NOMO-1 (cell line): ENCODE data around the gene CAPZB.
A peak's percentile ranks its signal among the peaks of the same experiment; 100 is the strongest.

Source experiments
- DNase-seq, 2 experiments: peaks; one replicate each; lab custom pipeline; 2025; ENCODE audit not compliant: unreplicated experiment in 2 of 2; lab: John Stamatoyannopoulos, UW

The CAPZB gene

DNA sequence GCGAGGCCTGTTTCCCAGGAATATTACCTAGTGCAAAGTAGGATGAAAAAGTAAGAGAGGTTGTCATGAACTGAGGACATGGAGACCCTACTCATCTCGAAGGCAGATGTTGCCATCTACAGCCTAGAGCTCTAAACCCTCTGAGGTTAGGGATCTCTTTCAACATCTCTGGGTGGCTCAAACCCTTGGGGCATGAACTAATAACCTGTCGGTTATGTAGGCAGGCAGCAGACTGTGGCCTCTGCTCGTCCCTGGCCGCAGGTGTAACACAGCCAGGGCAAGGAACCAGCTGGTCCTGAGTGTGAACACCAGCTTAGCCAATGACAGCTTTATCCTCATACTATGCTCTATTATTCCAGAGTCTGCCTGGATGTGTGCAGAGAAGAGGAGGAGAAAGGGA, 13.2 kb downstream of the CAPZB start:
- no peak for DNase-seq

DNA sequence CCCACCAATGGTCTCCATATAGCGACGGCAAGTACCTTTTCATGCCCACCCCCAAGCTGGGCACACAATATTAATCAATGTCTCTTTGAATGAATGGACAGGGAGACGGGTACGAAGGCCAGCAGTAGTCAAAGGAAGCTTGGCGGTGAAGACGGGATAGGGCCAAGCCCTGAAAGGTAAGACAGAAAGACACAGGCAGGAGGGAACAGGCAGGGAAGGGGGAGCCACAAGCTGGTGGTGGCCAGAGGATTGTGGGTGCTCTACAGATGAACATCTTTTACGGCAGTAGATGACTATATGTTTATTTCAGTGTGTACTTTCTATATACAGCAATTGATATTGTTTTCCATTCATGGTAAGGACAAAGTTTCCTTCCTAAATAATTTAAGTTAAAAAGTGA, 16.3 kb downstream of the CAPZB start:
- DNase-seq = no peak

DNA sequence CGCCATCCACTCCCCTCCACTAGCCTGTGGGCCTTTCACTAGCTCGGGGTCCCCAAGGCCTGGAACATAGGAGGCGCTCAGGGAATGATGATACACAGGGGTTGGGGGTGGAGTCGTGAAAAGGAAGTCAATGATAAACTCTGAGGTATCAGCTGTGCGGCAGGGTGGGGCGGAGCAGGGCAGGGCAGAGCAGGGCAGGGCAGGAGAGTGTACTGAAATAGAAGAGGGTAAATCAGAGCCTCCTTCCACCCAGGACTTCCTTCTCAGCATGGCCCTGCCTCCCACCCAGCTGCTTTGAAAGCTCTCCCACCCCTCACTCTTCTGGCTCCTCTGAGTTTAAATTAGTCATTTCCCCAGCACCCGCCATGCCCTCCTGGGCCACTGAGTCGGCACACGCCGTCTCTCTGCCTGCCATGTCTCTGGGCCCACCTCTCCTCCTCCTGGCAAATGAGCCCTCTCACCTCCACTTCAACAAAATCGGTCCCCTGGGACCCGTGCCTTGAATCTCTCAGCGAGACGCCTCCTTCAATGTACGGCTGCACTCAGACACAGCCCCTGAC, 16.9 kb downstream of the CAPZB start:
- DNase-seq = peak; percentile 75 to 79

DNA sequence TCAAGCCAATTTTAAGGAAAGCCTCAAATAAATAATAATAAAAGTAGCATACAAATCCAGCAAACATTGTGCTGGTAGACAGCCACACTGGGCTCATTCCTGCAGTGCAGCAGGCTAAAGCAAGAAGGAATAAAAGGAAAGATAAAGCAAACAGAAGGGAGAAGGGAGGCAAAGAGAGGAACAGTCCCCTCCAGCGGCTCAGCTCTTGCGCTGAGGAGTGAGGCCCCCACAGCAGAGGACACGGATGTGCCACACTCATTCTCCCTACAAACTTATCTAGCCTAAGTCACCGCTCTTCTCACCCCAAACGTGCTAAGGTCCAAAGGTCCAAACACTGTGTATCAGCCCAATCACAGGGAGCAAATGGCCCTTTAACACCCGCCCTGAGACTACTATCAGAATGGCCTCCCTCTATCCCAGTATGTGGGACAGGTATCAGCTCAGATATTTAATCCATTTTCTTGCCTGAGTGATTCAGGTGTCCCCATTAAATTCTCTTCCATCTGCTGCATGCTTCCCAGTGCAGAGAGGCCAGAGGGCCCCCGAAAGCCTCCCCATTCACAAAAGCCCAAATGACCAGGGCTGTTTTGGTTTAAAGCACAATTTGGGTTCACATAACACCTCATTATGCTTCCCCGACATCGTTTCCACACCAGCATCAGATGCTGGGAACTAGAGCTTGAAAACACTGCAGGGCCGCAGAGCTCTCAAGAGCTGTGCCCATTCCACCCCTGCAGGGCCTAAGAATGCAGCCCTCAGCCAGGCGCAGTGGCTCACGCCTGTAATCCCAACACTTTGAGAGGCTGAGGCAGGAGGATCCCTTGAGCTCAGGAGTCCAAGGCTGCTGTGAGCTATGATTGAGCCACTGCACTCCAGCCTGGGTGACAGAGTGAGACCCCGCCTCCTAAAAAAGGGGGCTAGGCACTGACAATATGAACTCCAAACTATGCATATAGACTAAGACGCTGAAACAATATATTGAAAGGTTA, 17.8 kb downstream of the CAPZB start:
- DNase-seq = no peak

DNA sequence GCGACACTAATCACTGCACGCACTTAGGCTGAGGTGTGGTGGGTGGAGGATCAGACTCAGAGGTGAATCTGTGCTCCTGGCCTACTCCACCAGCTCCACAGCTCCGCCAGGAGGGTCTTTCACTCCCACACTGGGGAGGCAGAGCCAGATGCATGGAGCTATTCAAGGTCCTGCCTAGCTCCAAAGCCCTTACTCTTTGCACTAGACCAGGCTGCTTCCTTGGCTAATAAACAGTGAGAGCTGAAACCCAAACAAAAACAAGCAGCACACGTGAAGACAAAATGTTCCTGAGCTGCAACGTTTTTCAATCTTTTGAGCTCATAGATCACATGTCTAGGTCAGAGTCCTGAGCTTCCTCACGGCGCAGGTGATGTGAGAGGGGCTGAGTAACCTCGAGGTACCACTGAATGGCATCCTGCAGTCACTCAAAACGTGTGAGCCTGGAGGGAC, 19.2 kb downstream of the CAPZB start:
- no peak for DNase-seq

DNA sequence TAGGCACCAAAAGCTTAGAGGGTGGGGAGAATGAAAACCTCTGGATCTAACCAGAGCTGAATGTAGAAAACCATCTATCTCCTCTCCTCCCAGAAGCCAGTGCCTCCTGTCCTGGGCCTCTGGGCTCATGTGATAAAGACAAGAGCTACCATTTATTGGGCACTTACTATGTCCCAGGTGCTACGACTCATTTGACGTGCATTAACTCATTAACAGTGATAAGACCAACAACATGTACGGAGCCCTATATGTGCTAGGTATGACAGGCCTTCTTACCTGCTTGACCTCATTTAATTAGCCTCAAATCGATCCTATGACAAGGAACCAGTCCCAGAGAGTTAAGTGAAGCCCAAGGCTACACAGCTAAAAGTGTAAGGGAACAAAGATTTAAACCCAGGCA, 19.7 kb downstream of the CAPZB start:
- DNase-seq = no peak

DNA sequence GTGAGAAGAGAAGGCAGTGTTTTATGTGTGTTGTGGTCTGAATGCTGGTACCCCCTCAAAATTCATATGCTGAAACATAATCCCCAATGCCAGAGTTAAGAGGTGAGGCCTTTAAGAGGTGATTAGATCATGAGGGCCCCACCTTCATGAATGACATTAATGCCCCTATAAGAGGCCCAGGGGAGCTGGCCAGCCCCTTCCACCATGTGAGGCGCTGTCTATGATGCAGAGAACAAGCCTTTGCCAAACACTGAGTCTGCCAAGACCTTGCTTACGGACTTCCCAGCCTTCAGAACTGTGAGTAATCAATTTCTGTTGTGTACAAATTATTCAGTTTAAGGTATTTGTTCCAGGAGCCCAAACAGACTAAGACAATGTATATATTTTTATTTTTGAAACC, 20.2 kb downstream of the CAPZB start:
- no peak for DNase-seq

DNA sequence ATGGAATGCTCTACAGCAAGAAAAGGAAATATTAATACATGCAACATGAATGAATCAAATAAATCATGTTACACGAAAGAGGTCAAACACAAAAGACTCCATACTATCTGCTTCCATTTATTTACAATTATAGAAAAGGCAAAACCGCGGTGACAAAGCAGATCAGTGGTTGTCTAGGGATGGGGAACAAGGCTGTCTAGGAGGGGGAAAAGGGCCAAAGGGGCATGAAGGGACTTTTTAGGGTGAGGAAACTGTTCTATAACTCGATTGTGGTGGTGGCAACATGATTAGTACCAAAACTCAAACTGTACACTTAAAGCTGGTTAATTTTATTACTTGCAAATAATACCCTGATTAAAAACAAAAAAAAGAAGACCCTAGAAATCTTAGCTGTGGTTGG, 20.6 kb downstream of the CAPZB start:
- DNase-seq = no peak

DNA sequence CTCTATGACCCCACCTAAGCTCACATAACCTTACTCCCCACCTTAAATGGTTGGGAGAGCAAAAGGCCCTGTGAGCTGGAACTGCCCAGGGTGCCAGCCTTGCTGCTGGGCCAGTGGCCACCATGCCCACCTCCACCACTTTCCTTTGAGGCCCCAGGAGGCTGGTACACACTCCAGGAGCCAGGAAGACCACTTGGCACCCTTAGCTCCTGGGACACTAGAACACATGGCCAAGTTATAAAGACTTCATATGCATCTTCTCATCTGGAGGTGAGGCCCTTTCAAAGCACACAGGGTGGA, 21.9 kb downstream of the CAPZB start:
- DNase-seq = no peak

DNA sequence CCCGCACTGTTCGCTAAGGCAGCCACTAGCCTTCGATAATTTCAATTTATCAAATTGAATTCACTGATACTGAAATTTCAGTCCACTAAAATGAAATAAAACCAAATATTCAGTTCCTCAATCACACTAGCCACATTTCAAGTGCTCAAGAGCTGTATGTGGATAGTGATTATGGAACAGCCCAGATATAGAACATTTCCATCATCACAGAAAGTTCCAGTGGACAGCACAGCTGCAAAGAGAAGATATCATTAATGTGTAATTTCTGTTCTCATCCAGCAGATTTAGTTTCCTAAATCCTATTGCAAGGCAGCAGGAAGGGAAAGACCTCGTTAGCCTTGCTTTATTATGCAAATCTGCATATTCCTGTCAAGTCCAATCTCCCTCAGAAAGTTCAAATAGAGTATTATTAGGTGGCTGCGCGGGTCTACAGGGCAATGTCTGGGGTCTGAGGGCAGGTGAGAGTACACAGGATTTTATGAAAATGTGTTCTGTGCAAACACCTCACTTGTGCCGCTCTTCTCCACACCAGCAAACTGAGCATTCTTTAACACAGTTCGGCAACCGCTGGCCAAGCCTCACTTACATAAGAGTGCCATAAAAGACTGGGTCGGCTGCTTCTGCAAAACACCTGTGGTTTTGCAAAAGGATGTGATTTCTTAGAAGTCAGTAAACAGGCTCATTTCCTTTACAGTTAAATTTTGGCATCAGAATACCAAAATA, 22.4 kb downstream of the CAPZB start:
- peak in 1 of 2 experiments; percentile 15 for DNase-seq

DNA sequence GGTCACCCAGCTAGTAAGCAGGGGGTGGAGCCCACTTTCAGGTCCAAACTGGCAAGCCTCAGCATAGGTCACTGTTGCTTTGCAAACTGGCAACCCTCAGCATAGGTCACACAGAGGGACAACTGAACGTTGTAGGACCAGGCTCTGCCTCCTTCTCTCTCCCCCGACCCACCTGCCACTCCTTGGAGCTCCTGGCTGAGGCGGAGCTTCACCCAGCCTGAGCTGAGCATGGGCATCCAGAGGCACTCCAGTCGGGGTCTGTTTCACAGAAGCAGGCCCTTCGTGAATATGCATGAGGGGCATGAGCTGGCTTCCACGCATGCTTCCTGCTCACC, 24.2 kb downstream of the CAPZB start:
- DNase-seq = no peak

DNA sequence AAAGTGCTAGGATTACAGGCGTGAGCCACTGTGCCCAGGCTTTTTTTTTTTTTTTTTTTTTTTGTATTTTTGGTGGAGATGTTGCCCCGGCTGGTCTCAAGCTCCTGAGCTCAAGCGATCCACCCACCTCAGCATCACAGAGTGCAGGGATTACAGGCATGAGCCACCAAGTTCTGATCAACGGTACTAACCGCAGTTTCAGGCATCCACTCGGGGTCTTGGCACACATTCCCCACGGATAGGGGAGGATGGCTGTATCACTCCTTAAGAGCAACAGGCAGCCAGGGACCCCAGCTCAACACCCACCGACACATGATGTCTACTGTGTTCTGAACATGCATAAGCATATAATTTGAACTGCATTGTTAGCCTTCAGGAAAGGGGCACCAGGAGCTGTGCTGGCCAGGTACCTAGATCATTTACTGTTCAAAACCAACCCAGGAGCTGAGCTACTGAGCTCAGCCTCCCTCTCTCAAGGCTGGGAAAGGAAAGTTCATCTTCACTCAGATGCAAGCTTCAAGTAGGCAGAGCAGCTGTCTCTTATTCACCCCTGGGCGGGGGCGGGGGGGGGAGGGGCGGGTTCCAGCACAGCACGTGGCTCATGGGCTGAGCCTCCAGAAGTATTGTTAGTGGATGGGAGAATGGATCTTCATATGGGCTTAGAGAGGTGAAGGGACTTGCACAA, 24.7 kb downstream of the CAPZB start:
- DNase-seq = no peak

DNA sequence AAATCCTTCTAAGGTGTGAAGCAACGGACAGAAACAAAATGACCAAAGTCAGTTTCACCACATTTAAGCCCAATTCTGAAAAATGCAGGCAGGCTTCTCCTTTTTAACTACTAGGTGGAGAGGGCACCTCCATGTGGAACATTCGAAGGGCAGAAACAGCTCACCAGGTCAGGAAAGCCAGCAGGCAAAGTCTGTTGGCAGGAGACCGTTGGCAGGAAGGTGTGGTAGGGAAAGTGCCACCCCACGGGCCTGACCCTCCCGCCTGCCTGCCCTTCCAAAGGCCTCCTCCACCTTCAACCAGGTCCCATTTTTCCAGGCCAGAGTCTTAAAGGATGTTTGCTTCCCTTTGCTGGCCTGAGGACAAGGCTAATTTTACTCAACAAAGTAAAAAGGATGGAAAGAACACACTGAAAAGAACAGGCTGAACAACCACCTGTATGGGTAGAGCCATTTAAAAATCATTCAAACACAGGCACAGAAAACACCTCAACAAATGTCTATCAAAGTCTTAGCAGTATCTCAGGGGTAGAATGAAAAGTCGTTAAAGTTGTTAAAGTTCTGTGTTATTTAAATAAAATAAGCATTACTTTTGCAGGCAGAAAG, 26.4 kb downstream of the CAPZB start:
- no peak for DNase-seq

DNA sequence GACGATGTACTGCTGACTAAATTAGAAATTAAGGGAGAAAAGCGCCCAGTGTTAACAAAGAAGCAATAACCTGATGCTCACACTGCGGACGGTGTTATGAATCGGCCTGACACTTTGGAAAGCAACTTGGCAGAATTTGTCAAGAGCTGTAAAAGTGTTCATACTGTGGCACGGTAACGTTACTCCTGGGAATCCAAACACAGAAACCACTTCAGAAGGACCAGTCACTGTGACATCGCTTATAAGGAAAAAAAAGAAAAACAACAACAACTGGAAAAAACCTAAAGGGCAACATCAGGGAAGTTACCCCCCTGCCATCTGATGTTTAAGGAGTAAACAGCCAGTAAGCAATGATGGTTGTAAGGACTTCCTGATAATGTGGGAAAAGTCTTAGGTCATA, 27.7 kb downstream of the CAPZB start:
- no peak for DNase-seq

DNA sequence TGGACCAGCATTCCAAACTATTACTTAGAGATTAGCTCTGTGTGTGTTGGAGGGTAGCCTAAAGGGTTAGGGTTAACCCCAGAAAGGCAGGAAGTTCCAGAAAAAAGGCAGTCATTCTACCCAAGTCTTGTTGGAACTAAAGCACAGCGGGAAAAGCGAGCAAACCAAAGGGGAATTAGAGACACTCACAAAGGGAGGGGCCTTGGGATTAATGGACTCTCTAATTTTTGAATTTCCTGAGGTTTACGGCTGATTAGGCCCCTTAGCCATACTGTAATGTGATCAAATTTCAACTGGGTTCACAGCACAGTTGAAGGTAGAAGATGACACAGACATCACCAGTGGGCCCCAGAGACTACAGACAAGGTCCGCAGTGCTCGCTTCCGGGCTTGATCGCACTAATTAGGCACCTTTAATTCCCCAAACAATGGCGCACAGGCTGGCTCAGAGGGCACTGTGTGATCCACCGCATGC, 28.3 kb downstream of the CAPZB start:
- no peak for DNase-seq

DNA sequence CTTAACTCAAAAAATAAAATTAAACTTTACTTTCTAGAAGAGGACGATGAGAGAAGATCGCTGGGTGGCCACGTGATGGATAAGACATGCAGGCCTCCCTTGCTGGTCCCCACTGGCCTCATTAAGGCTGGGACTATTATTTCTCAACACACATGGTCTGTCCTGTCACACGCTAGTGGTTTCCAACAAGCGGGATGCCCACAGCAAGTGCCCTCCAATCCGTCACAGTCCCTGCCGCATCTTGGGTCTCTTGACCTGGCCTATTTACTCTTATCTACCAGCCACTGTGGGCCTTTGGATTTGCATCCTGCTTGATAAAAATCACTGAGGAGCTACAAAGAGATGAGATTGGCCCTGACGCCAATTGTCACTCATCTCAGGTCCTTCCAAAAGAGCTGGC, 30.0 kb downstream of the CAPZB start:
- no peak for DNase-seq

DNA sequence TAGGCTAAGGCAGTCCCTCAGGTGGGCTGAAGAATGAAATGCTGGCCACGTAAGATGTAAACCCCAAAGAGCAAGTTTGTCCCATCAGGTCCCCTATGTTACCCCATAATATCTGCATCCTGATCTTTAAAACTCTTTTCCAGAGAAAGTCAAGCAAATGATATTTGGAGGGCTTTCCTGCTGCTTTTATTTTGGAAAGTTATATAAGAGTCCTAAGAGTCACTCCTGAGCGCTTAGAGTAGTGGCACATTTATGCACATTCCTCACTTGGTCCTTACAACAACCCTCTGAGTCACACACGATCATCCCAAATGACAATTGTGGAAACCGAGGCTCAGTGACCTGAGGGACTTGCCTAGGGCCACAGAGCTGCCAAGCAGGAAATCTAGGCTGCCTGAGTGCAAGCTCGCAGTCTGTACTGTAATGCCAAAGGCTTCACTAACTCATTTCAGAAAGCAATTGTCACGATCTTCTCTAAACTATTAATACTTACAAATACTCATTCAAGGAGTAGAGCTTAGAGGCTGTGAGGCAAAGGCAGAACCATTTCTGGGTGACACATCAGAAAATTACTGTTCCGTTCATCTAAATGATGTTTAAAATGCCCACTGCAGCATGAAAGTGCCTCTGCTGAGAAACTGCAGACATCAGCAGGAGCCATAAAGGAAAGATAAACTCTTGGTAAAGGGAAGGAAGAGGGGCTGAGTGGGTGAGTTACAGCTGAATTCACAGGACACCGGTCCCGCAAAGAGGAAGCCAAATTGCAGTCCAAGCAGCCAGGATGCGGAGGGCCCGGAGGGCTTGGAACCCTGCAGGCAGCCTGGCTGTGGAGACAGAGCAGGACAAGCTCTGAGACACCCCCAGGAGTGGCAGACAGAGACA, 30.8 kb downstream of the CAPZB start:
- no peak for DNase-seq

DNA sequence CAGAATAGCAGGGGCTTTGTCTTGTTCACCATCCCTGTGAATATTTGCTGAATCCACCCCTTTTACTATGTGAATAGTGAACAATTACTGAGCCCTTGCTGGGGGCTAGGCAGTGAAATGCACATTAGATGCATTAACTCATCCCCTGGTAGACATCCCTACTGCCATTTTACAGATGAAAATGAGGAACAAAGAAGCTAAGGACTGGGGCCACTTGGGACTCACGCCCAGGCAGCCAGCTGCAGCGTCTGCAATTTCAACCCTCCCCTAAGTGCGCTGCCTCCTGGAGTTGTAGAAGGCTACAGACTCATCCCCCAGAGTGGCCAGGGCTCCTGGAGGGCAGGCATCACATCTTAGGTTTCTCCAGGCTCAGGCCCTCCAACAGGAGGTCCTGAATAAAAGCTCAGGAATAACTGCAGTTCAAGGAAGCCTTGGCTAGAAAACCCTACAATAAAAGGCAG, 31.6 kb downstream of the CAPZB start:
- DNase-seq = no peak

DNA sequence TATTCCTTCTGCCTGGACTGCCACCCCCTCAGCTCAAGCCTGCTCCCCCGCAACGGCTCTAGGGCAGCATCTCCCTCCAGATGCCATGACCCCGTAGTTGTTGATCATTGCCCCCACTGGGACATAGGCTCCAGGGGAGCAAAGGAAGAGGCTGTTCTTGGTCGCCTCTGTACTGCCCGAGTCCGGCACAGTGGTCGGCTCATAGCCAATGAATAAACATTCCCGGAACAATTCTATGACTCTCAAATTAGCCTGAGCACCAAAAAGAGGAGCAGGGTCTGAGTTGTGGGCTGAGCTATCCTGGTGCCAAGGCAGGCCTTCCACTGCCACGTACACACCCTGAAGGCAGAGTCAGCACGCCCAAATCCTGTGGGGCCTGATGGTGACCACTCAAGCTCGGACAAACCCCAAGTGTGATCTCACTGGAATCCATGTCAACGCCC, 33.1 kb downstream of the CAPZB start:
- DNase-seq = no peak
